ENCODE measurements around the gene IL1RL1.

DNA sequence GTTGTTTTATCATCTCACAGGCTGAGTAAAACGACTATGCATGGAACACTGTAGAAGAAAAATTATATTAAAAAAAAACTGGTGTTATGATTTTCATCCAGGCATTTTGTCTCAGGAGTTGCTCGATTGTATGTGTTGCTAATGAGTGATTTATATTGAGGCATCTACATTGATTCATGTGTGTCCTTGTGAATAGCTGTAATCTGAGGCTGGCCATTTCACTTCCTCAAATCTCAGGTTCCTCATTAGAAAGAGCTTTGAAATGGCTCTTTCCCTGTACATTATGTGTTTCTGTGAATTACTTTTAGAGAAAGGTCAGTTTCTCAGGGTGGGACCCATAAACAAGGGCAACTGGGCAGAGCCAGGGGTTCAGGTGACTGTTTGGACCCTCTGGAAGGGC, 46.6 kb downstream of the IL1RL1 start:
- no peak for TF ChIP-seq EP300 (IDR thresholded peaks at IDR 0.05)
- TF ChIP-seq, protein P1, sequence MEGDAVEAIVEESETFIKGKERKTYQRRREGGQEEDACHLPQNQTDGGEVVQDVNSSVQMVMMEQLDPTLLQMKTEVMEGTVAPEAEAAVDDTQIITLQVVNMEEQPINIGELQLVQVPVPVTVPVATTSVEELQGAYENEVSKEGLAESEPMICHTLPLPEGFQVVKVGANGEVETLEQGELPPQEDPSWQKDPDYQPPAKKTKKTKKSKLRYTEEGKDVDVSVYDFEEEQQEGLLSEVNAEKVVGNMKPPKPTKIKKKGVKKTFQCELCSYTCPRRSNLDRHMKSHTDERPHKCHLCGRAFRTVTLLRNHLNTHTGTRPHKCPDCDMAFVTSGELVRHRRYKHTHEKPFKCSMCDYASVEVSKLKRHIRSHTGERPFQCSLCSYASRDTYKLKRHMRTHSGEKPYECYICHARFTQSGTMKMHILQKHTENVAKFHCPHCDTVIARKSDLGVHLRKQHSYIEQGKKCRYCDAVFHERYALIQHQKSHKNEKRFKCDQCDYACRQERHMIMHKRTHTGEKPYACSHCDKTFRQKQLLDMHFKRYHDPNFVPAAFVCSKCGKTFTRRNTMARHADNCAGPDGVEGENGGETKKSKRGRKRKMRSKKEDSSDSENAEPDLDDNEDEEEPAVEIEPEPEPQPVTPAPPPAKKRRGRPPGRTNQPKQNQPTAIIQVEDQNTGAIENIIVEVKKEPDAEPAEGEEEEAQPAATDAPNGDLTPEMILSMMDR (IDR thresholded peaks at IDR 0.05): no peak

Data from esophagus muscularis mucosa (tissue), 3 donors.